HG02588 (cell line): ENCODE data around the gene CFAP90.

ENCODE experiments used
- ATAC-seq: cut with Tn5 transposase; IDR thresholded peaks from one replicate; pipeline ENCODE4 v1.9.1; 2021; ENCODE audit warnings: mild to moderate bottlenecking, moderate library complexity; ENCODE audit not compliant: unreplicated experiment

CFAP90 gene, protein sequence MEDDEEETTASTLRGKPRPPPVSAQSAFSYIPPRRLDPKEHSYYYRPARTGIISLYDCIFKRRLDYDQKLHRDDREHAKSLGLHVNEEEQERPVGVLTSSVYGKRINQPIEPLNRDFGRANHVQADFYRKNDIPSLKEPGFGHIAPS

DNA sequence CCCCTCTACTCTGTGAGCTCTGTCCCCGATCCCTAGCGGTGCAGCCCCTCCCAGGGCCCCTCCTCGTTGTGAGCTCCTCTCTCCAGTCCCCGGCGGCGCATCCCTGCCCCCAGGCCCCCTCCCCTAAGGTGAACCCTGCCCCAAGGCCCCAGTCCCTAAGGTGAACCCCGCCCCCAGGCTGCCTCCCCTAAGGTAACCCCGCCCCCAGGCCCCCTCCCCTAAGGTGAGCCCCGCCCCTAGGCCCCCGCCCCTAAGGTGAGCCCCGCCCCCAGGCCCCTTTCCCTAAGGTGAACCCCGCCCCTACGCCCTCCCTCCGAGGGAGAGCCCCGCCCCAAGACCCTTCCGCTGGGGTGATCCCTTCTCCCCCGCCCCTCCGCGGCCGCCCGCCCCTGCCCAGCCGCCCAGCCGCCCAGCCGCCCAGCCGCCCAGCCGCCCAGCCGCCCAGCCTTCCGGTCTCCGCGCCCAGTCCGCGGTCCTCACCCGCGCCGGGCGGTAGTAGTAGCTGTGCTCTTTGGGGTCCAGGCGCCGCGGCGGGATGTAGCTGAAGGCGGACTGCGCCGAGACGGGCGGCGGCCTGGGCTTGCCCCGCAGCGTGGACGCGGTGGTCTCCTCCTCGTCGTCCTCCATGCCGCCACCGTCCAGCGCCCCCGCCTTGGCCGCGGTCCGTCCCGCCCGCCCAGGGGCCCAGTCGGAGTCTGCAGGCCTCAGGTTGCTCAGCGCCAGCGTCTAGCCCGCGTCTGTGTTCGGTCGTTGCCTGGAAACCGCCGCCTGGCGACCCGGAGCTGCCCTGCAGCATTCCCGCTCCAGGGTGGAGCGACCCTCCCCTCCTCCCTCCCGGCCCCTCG, at the start of gene CFAP90:
Gene CFAP90, minus strand, starts transcription at position 739 of the 845 bp plus-strand sequence. Its CDS starts 112 bp downstream, at position 627.
- no peak for ATAC-seq

DNA sequence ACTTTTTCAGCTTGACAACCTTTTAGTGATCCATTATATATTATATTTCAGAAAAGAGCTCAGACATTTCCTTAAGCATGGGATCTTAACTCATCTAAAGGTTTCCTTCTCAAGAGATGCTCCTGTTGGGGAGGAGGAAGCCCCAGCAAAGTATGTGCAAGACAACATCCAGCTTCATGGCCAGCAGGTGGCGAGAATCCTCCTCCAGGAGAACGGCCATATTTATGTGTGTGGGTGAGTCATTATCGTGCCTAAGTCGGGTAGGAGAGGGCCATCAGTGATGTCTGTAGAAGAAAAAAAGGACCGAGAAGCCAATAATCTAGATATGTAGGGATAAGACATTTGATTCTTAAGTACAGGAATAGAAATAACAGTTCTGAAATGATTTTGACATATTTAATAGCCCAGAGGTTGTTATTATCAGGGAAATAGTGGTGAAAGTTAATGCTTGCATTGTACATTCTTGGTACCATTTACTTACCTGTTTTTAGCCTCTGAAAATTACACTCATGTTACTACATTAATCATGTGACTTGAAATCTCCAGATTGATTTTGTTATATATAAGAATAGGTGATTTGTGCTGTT, 46.2 kb upstream of the CFAP90 start:
- no peak for ATAC-seq

DNA sequence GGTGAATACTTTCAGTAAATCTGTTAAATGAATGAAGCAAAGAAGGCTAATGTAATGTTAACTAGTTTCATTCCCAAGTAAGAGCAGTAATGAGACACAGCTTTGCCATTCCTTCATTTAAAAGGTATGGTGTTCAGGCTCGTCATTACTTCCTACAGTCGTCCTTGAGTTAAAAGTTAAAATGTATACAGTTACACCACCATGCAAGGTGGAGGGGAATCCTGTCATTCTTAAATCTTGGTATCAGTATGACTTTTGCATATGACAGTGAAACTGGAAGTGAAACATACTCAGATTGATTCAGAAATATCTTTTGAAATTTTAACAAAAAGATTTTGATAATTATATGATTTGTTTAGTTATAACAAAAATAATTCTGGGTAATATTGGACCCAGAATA, 43.9 kb upstream of the CFAP90 start:
- ATAC-seq = peak; percentile 99

DNA sequence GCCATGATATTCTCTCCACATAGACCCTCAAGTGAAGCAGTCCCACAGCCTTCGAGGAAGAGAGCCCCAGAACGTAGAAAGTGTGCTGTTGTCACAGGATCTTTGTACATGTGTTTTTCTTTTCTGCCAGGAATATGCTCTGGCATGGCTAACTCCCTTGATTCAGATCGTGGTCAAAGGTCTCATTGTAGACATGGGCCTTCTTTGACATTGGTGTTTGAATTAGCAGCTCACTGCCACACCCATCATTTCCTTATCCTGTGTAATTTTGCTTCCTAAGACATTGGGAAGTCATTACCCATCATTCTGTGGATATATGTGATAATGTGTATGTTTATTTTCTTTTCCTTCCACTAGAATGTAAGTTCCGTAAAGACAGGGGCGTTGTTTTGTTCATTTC, 43.5 kb upstream of the CFAP90 start:
- ATAC-seq = no peak

DNA sequence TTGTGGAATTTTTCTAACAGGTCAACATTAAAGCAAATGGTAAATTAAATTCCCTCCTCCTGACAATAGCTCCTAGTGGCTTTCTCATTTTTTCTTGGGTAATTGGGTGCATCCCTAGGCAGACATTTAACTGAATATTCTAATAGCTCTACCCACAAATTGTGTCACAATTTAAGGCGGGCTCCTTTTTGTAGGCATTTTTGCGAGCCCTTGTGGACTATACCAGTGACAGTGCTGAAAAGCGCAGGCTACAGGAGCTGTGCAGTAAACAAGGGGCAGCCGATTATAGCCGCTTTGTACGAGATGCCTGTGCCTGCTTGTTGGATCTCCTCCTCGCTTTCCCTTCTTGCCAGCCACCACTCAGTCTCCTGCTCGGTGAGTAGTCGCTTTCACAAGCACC, 38.0 kb upstream of the CFAP90 start:
- ATAC-seq = no peak

DNA sequence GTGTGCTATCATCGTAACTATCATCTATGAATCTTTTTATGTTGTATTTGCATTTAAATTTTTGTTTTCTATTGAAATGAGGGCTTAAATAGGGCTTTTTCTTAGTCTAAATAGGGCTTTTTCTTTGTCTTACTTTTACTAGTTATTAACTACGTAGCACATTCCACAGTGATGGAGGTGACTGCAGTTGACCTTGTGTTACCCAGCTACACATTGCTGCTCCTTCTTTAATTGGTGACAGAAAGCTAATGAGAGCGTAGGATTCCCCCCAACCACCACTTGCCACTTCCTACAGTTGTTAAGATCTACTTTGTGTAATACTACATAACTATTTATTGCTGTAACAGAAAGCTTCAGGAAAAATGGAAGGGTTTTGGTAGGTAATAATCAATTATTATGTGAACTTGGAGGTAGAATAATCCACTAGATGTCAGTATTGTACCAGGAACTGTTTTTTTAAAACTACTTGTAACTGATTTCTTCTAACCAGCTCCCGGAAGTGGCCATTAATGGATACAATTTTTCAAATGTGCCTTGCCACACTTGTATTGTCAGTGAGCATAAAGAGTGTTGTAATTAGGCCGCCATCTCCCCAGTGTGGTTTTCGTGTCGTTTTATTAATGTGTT, 36.0 kb upstream of the CFAP90 start:
- peak; percentile 60 for ATAC-seq

DNA sequence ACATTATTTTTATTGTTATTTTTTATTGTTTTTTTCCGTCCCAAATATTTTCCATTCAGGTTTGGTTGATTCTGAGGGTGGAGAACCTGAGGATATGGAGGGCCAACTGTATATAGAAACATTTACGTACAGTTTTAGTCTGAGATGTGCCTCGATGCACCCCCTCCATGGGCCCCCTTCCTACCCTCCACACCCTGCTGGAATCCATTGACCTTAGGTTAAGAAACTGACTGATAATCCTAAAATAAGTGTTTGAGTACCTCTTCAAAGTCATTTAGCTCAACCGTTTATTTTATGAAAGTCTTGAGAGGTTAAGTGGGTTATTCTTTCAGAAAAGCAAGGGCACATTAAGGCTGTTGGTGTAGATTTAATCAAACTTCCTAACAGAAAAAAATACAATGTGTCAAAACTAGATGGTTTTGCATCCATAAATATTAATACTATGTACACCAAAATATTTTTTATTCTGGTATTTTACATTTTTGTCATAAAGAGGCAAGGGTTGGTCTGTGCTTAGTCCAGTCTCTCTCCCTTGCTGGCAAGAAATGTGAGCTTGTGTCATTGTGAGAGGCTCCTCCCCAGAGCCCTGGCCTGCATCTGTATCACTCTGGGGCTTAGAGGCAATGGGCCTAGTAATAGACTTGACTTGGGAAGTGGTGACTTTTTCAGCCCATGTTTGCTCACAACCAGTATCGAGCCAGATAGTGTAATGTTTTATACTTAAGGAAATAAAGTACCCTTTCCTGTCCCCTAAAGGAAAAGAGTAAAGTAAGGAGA, 33.7 kb upstream of the CFAP90 start:
- no peak for ATAC-seq

DNA sequence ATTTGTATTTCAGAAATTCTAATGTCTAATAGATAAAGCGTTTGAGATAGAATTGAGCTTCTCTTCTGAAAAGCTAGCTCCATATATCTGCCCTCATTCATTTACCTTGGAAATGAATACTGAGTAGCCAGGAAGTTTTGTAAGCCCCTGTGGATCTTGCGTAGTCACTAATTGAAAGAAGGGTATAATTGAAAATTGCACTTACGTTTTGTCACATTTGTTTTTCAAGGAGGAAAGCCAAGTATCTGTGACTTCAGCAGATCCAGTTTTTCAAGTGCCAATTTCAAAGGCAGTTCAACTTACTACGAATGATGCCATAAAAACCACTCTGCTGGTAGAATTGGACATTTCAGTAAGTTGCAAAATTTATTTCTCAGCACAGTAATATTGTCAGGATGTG, 32.0 kb upstream of the CFAP90 start:
- ATAC-seq = no peak

DNA sequence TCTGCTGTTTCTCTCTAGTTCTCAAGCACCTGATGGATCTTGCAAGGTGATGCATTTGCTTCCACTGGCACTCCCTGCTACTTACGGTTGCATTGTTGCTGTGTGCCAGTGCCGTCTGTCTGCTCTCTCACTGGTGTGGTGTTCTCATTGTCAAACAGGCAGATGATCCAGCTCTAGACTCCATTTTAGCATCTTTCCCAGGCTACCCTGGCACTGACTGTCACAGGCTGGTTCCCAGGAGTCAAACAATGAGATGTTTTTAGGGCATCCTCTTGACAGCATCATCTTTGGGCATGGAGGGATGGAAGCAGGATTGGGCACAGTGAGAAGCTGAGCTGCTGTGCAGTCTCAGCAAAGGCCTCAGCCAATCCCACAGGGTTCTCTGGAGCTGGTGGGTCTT, 30.9 kb upstream of the CFAP90 start:
- ATAC-seq = no peak

DNA sequence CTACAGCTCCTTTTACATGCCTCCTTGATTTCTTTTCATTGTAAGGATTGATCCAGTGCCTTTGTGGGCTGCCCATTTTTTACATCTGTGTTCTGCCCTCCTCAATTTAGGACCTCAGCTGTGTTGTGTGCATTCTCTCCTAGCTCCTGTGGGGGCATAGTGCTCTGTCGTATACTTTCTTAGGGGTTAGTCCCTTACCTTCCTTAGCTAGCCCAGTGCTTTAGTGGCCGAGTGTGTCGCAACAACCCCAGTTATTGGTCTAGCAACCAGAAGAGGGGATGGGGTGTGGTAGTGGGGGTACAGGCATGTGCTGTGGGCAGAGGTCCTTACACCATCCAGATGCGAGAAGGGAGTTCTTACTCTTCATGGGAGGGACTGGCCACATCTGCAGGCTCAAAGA, 30.2 kb upstream of the CFAP90 start:
- no peak for ATAC-seq

DNA sequence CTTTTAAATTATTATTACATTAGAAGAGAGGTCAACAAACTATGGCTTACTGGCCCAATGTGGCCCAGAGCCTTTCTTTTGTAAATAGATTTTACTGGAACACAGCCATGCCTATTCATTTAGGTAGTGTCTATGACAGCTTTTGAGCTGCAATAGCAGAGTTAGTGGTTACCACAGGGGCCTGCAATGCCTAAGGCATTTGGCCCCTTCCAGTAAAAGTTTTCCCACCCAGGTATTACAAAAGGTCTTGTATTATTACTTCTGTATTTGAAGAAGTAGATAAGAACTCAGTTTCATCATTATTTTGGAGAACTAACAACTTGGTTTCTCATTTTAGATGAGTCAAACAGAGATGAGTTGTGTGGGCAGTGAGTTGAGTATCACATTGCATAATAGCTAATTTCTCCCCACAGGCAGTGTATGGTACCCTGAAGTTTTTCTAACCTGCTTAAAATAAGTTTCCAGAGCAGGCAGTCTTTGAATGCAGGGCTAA, 27.5 kb upstream of the CFAP90 start:
- peak; percentile 95 for ATAC-seq

DNA sequence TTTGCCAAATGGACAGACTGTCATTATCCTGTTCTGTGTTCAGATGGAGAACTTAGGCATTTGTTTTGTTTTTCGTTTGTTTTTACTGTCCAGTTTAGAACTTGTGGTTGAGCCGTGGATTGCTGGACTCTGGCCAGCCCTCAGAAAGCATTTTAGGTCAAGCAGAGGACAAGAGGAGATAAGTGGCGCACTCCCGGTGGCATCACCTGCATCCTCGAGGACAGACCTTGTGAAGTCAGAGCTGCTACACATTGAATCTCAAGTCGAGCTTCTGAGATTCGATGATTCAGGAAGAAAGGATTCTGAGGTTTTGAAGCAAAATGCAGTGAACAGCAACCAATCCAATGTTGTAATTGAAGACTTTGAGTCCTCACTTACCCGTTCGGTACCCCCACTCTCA, 26.9 kb upstream of the CFAP90 start:
- ATAC-seq = no peak

DNA sequence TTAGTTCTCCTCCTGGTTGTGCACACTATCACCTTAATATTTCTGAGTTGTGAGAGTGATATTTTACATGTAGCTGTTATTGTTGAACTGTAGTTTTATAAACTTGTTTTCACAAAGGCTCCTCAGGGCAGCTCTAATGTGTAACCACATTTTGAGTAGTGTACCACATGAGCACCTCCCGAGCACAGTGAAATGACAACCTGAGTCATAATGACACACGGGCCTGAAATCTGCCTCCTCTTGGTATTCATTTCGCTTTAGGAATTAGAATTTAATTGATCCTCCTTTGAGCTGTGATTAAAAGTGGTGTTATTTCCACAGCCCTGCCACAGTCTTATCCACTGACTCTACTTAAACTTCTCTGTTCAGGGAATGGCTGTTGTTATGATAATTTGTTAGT, 25.9 kb upstream of the CFAP90 start:
- ATAC-seq = peak; percentile 58

DNA sequence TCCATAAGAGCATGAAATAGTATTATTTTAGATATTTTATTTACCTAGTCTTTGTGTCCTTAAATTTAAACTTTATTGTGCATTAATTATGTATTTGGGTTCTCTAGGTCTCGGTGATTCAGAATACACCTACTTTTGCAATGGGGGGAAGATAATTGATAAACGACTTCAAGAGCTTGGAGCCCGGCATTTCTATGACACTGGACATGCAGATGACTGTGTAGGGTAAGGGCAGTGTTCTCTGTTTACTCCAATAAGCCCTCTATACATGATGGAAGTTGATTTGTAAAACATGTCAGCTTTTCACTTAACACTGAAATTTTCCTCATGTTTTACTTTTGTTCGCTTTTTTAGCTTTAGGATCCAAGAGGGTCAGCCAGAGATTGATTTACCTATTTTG, 24.2 kb upstream of the CFAP90 start:
- no peak for ATAC-seq

DNA sequence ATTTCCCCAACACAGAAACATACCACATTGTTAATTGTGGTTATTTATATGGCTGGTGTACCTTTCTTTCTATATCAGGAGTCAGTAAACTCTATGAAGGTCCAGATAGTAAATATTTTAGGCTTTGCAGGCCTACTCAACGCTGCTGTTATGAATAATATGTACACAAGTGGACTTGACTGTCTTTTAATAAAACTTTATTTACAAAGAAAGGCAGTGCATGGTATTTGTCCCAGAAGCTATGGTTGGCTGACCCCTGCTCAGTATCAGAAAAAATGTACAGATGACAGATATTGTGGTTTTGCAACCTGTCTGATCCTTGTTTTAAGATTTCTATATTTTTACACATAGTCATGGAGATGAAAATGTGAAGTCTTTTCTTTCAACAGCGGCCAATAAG, 23.7 kb upstream of the CFAP90 start:
- no peak for ATAC-seq

DNA sequence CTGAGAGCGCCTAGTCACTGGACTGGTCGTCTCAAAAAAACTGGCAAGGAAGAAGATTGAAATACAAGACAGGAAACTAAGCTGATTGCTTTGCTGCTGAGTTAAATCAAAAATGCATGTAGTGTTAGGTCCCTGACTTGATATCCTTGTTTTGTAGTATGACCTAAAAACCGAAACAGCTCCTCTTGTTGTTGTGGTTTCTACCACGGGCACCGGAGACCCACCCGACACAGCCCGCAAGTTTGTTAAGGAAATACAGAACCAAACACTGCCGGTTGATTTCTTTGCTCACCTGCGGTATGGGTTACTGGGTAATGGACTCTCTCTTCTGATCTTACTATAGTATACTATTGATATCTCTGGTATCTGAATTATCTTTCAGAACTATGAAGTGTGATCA, 22.3 kb upstream of the CFAP90 start:
- no peak for ATAC-seq

DNA sequence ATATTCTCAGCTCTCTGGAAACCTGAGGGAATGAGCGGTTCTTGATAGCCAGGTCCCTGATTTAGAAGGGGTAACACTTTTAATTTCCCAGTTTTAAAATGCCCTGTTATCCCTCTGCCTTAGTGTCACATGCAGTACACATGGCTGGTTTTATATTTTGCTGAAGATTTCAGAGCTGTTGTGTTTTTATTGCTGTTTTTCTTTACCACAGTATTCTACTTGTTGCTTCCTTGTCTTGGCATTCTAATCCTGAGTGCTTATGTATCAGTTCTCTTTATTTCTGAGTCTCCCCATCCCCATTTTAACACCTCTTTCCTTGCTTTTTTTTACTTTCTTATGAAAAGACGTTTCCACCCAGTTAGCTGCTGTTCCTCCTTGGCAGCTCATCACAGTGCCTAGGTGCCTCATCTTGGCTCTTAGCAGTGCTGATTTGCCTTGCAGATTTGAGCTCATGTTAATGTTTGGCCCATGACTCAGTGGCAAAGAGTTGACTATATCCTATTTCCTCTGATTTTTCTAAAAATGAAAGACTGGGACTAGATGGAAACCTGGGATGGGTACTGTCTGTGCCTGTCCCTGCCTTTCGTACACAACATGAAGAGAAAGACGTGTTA, 21.7 kb upstream of the CFAP90 start:
- ATAC-seq = no peak

DNA sequence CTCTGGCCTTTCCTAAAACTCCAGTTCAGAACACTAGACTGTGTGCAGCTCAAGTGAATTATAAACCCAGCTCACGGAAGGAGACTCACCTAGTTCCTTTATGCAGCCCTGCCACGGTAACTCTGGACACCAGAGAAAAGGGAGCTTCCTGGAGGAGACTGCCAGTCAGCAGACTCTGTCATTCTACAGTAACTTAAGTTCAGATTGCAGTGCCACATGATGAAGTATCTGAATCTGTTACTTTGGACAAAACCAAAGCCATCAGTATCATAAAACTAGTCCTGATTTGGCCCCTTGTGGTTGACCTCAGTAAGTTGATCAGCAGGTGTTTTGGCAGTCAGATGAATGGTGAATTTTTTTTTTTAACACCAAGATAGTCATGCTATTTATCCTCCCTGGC, 20.7 kb upstream of the CFAP90 start:
- no peak for ATAC-seq

DNA sequence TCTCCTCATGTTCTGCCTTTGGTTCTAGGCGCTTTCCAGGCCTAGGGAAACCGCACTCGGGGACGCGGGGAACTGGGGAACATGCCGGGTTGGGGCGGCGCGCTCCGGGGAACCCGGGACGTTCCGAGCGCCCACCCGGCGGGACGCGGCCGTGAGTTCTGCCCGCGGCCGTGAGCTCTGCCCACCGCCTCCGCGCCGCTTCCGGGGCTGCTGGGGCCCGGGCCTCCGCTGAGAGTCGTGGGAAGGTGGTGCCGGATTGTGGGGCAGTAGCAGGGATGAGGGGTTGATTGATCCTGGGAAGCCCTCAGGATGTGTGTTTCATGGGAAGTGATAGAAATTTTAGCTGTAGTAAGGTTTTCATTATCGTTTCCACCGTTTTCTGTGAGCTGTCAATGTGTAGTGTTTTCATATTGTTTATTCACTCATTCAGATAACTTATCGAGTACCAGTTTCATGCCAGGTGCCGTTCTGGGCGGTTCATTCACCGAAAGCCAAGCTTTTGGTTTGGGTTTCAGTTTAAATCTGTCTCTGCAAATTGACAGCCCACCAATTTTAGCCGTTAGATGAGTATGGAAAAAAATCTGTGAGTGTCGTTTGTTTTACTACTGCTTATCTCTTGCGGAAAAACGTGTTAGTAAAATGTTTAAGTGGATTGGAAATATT, 18.7 kb upstream of the CFAP90 start:
- peak; percentile 33 for ATAC-seq
